GM21723 (cell line): ENCODE measurements around the gene CCN2.

Experiments
- ATAC-seq: cut with Tn5 transposase; IDR thresholded peaks from one replicate; pipeline ENCODE4 v1.9.1; 2021; ENCODE audit warnings: mild to moderate bottlenecking, moderate library complexity; ENCODE audit not compliant: unreplicated experiment

CCN2 gene, protein sequence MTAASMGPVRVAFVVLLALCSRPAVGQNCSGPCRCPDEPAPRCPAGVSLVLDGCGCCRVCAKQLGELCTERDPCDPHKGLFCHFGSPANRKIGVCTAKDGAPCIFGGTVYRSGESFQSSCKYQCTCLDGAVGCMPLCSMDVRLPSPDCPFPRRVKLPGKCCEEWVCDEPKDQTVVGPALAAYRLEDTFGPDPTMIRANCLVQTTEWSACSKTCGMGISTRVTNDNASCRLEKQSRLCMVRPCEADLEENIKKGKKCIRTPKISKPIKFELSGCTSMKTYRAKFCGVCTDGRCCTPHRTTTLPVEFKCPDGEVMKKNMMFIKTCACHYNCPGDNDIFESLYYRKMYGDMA

DNA sequence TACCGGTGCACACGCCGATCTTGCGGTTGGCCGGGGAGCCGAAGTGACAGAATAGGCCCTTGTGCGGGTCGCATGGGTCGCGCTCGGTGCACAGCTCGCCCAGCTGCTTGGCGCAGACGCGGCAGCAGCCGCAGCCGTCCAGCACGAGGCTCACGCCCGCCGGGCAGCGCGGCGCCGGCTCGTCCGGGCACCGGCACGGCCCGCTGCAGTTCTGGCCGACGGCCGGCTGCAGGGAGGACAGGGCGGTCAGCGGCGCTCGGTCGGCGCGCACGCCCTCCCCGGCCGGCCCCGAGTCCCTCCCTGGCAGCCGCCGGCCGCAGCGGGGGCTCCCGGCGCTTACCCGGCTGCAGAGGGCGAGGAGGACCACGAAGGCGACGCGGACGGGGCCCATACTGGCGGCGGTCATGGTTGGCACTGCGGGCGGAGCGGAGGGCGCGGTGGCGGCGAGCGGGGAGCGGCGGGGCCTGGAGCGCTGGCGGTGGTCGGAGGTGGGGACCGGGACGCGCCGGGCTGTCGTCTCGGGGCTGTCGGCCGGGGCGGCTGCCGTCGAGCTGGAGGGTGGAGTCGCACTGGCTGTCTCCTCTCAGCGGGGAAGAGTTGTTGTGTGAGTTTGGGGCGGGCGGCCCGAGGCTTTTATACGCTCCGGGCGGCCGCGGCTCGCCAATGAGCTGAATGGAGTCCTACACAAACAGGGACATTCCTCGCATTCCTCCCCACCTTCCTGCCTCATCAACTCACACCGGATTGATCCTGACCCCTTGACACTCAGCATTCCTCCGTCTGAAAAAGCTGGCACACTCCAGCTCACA is at the start of gene CCN2:
CCN2 (minus strand) TSS at position 606 of the 809 bp plus-strand sequence; CDS start at position 406, 200 bp downstream.
- ATAC-seq = peak; percentile 36

DNA sequence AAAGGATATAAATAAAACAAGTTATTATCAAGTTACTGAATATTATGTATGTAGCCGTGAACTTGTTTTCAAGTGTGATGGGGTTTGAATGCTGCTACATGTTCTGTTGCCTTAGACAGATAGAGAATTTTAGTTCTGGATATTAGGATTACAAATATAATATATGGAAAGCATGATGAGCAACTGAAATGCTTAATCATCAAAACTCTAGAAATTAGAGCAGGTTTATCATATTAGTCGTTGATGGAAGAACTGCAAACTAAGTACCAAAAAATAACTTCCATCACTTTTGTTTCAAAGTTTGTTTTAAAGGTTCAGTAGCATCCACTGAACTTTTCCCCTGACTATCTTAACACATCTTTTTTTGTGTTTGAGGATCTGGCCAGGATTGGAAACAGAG is 49.1 kb upstream of the CCN2 start:
- ATAC-seq = no peak

DNA sequence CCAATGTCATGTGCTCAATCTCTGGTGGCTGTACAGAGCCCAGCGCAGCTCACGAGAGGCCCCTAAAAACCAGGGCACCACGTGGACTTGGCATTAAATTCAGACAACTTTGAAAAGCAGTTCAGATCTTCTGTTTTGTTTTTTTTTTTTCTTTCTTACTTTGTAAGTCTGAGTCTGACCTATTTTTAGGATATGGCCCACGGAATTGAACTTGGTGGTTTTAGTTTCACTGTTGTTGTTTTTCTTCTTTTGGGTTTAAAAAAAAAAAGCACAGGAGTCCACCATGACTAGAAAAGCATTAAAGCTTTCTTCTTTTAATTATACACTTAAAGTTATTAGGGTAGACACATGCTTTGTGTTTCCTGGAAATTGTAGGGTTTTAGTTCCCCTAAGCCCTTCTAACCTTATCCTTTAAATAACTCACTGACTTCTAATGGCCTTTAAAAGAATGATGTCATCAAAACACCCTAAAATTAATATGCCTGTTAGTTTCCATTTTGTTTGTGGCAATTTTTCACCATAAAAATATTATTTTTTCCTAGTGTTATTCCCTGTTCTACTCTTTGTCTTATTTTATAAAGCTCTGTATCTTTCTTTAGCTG is 48.5 kb upstream of the CCN2 start:
- ATAC-seq = no peak

DNA sequence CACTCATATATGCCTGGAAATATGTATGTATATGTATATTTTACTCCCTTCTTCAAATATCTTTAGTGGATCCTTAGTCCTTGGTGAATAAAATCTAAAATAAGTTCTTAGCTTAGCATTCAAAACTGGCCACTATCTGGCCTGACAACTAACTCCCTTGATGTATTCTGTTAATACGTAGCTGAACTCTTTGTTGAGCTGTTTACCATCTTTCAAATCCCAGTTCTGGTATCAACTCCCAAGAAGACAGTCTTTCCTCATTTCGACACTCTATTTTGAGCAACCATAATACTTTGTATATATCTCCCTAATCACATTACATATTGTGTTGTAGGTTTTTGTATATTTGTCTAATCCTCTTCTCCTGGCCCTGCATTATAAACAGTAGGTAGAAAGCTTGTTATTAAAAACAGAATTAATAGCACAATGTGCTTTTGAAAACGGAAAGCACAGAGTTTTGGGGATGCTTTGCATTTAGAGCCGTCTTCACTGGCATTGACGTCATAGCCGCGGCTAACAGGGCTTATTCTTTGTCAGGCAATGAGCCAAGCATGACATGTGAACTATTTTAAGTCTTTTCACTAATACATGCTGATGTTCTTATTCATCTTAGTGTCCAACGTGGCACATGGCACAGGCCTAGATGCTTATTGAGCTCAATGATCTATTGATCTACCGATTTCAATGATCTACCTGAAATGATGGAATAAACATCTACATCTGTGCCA is 47.2 kb upstream of the CCN2 start:
- ATAC-seq = no peak

DNA sequence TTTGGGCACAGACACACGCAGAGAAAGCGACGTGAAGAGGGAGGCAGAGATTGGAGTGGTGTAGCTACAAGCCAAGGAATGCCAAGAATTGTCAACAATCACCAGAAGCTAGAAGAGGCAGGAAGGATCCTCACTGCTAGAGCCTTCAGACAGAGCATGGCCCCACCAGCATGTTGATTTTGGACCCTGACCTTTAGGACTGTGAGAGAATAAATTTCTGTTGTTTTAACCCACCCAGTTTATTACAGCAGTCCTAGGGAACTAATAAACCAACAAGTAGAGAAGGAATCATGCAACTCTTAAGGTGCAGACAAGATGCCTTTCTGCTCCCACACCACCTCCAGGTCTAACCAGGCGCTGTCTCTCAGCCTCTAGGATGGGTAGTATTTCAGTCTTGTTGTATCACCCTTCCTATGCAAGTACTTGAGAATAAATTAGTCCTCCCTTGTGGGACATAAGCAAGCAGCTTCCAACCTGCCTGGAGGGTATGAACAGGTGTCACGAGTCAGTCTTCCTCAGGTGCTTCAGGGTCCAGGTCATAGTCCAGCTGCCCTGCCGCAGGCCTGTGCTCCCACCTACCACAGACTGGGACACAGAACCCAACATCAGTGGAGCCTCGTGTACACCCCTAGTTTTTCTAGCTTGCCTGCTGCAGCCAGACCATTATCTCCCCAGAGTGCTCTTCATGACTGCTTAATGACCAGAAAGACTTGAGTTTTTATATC is 46.4 kb upstream of the CCN2 start:
- ATAC-seq = no peak

DNA sequence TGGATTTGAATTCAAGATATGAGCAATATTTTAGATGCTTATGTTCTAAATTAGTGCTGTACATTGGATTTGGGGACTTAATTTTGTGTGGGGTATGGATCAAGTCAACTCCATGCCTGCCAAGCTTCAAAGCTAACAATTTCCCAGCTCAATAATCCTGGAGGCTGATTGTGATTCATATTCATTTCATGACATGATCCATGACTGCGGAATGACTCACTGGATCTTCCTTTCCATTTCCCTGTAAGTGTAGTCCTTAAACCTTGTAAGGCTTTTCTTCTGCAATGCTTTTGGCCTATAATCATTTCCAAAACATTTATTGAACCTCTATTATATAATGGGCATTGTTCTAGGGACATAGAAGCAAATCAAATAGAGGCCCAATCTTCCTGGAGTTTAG is 44.7 kb upstream of the CCN2 start:
- no peak for ATAC-seq

DNA sequence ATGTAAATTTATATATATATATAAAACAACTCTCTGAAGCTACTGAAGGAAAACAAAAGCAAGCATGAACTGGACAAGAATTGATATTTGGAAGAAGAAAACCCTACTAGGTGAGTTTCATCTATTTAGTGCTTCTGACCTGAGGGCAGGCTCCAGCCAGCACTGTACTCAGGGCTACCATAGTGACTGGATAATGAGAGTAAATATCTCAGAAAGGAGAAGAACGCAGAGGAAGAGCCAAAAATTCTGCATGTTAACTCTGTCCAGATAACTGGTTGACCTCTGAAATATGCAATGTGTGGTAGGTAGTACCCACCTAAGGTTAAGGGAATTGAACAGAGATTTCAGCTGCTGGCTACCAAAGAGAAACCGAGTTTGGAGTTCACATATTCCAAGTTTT is 41.4 kb upstream of the CCN2 start:
- no peak for ATAC-seq

DNA sequence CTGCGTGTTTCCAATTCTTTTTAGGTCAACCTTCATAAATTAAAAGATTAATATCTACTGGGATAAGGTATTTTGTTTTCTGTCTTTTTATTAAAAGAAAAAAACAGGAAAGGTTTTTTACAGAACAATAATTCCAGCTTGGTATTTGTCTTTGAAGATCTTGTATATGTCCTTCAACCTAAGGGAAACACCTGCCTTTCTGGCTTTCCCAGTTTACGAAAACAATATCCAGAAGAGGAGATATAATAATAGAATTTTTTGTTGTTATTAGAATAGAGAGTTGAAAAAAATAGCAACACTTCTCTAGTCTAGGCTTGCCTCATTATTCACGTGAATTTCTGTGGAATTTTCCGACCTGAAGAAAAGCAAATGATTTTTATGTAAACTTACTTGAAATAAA is 37.9 kb upstream of the CCN2 start:
- no peak for ATAC-seq

DNA sequence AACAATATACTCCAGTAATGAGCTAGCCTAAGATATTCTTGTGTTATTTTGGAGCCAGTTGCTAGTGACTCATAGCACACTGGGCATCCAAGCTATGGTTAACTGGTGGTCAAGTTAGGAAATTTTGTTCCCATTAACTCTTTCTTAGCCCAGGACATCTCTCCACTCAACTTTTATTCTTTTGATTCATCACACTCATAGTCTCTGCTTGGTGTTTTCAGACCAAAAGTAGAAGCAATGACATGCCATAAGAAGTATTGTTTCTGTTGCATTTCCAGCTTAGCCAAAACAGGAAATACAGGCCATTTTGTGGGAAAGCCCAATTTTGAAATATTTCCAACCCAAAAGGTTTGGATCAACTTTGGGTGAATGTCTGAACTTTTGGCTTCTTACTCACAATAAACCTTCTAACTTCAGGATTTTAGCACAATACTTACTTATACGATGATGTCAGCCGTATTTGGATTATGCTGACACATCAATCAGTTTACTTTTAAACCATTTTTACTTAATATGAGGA is 31.6 kb upstream of the CCN2 start:
- no peak for ATAC-seq

DNA sequence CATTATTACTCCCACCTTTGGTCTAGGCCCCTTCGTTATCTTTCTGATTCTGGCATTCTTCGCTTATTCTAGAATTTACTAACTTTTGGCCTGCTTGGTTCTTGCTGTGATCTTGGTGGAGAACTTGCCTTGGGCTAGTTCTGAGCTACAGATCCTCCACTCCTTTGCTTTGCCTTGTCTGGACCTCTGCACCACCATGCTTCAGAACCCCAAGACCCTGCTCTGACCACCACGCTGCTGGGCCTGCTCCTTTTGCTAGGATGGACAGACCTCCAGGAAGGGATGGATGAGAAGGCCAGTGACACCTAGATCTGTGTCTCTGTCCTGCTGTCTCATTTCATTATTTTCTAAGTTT is 30.4 kb upstream of the CCN2 start:
- no peak for ATAC-seq

DNA sequence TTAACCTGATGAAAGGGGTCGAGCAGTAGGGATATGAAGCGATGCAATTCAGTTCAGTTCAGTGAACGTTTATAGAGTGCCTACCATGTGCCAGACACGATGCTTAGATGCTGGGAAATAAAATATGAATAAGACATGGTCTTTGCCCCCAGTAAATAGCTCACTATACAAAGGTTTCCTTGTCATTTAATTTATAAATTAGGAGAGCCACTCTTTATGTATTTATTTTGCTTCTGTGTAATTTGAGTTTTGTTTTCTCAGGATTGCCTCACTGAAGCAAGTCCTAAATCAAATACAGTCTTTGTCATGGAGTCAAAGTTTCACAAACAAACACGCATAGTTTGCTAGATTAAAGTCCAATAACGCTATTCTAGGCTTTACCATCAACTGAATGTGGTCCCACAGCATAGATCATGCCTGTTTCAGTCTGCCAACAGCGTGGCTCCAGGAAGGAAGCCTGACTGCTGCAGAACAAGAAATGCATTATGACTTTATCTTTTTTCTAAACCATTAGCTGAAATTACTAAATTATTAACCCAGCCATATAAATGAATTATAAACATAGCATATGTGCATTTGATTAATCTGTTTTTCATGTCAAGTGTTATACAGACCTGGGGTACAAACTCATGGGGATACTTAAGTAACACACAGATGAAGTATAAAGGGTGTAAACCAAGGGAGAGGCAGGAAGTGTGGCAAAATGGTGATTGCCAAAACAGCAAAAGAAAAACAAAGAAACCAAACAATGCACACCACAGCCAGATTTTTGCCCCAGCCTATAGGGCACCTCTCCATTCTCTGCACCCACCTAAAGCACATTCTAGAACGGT is 29.8 kb upstream of the CCN2 start:
- no peak for ATAC-seq

DNA sequence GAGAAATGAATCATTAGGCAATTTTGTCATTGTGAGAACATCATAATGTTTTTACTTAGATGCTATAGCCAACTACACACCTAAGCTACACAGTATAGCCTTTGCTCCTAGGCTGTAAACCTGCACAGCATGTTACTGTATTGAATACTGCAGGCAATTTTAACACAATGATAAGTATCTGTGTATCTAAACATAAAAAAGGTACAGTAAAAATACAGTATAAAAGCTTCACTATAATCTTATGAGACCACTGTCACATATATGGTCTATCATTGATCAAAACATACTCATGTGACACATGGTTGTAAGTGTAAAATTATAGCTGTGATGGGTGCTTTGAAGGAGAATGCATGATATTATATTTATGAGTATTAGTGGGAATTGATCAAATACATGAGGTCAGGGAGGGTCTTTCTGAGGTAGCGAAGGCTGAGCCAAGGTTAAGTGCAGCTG is 29.2 kb upstream of the CCN2 start:
- no peak for ATAC-seq

DNA sequence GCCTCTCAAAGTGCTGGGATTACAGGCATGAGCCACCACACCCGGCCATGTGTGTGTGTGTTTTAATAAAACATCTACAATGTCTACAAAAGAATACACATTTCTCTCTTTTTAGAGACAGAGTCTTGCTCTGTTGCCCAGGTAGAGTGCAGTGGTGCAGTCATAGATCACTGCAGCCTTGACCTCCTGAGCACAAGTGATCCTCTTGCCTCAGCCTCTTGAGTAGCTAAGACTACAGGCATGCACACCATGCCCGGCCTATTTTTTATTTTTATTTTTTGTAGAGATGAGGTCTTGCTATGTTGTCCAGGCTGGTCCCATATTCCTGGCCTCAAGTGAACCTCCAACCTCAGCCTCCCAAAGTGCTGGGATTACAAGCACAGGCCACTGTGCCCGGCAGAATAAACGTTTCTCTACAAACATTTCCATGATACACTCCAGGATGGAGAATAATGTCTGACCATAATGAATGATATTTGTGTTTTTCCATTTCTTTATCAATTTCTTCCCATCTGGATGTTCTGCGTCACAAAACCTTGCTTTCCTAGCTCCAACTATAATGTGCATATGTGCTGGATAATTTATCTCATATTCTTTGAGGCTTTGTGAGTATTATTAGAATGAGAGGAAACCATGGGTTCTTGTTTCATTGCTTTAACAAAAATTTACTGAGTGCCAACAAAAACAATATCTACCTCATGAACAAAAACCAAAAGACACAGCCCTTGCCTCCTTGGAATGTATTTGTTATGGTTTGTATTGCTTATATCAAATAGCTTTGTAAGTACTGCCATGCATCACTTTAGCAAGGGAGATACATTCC is 28.6 kb upstream of the CCN2 start:
- ATAC-seq = no peak

DNA sequence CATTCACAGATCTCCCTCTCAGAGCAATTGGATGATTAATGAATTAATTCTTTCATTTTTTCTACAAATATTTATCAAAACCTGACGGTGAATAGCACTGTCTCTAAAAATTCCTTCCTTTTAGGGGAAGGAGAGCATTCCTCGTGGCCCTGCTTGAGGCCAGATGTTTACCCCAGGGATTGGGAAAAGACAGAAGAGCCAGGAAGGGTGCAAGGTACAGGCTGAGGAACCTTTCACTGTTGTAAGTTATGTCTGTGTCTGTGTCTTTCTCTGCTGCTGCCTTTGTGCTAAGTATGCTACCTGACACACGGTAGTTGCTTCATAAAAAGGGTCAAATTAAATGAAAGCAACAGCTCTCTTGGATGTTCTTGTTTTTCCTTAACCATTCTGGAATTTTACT is 27.4 kb upstream of the CCN2 start:
- no peak for ATAC-seq

DNA sequence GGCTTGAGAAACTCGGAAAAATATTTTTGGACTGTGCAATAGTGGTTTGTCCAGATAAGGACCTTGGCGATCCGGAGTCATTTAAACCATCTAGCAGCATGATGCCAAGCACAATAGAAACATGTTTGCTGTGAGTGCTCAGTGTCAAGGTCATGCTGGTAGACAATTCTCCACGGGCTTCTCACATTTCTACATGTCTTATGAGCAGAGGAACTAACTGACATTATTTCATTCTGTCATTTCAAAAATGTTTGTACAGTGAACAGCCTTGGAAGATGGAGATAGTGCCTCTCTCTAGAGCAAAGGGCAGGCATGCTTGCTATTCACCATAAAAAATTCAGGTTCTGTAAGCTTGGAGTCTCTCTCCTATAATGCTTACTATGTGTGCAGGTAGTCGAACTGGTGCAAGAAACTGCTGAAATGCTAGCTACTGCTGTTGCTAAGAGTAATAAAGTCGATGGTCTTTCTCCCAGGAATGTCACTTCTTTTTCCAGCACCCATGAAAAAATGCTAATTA is 25.4 kb upstream of the CCN2 start:
- ATAC-seq = no peak

DNA sequence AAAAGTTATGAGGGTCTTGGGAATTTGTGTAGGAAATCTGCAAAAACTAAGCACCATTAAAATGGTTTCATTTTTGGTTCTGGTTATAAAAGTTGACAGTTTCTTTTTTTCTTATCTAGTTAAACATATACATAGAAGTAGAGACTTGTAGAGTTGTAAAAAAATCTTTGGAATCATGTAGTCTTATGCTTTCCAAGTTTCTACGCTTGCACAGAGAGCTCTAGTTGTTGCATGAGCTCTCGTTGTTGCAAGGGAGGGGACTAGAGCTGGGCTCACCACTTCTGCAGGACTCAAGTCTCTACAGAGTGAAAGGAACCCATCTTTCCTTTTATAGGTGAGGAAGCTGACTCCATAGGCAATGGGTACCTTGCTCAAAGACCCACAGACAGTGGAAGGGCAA is 21.6 kb upstream of the CCN2 start:
- no peak for ATAC-seq

DNA sequence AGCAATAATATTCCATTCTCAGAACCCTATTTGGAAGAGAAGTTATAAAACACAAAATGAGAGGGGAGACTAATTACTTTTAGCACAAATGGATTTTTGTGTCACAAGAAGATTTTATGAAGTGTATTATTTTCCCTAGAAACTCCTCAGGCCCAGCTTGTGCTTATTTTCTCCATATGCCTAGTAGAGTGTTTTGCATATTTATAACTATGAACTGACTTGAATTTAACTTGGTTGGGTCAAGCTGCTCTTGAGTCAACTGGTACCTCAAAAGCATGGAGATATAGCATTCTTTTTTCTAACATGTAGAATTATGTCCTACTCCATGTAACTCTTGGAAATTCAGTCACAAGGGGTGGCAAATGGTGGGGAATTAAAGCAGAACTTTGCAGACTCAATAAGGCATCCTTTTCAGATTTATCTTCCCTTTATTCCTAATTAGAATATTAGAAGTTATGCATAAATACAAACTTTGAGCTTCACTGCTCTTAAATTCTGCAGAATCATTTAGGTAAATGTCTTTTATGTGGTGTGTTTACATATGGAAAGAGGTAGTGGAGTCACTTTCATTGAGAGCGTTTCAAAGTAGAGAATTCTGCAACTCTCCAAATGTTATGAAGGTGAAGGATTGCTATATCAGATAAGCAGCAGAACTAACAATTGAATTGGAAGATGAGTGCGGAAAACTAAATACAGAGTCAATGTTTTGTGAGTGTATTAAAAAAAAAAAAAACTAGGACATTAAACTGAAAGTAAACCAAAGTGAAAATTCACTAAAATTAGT is 19.1 kb upstream of the CCN2 start:
- ATAC-seq = no peak

DNA sequence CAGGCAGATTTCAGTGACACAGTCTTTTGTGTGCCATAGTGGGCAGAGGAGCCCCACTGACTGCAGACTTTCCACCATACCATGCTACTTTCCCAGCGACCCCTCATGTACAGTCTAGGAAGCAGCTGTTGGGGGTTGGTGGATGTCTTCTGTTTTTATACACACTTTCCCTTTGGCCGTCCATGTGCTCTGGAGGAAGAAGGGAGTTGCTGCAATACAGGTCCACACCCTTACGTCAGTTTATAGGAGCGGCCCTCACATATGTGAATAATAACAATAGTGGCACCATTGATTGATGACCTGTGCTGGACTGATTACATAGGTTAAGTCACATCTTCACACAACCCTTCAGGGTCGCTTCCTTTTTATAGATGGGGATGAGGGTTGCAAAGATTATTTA is 17.5 kb upstream of the CCN2 start:
- ATAC-seq = no peak
